ENCODE data around the gene DPF3. TPM values are rescaled to one million over a fixed set of nuclear protein-coding genes. Genes with fewer than 3 reads are reported as not detected.

Gene DPF3
- total and polyA plus RNA-seq, 5 donors from 2014 or later = 0.11 to 2.0 (median 0.49) TPM; not detected in 1

- H3K36me3 Mint-ChIP-seq = no peaks in the 10 kb centered on the region
- peaks cover 0 to 6% (median 0%) of the 10 kb centered on the region in 4 donors for H3K4me1 Mint-ChIP-seq
- Histone ChIP-seq H3K27ac (ENCODE audit: insufficient read depth, low read length, poor library complexity, severe bottlenecking) (no peak overlapping the region), H3K9me3 (ENCODE audit: control insufficient read depth in 2 of 2, low read length in 2 of 2) (no peaks in the 10 kb centered on the region), H3K27me3 (ENCODE audit: control insufficient read depth, insufficient read depth, low read length) (peaks cover 4% of the 10 kb centered on the region), H3K36me3 (ENCODE audit: control insufficient read depth, insufficient read depth, low read length) (no peaks in the 10 kb centered on the region), H3K4me3 (ENCODE audit: low read depth, low read length) (no peak overlapping the region), H3K4me1 (ENCODE audit: control insufficient read depth, insufficient read depth, low read length, poor library complexity, severe bottlenecking) (no peaks in the 10 kb centered on the region)
- H3K27ac Mint-ChIP-seq = no peak overlapping the region
- H3K9me3 Mint-ChIP-seq = peaks cover 0 to 5% (median 0%) of the 10 kb centered on the region in 7 donors
- DNase-seq (peak in 1 of 3 donors; percentile 15), ATAC-seq (ENCODE audit: low read depth in 2 of 2) (no peak)
- no peak overlapping the region for H3K4me3 Mint-ChIP-seq
- peaks cover 10% of the 10 kb centered on the region for H3K27me3 Mint-ChIP-seq
Measured at GRCh38 chr14:72883961-72884360, 9.9 kb downstream of the DPF3 start.

DNA sequence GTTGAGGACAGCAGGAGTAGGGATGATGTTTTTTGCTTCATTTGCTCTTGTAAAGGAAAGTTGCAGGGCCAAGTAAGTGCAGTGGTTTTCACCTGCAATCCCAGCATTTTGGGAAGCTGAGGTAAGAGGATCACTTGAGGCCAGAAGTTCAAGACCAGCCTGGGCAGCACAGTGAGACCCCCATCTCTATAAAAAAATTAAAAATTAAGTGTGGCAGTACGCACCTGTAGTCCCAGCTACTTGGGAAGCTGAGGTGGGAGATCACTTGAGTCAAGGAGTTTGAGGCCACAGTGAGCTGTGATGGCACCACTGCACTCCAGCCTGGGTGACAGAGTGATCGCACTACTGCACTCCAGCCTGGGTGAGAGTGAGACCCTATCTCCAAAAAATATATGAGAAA lies 10.8 kb downstream of the DPF3 start:
- Mint-ChIP-seq H3K4me1 (peaks cover 0 to 6% (median 0%) of the 10 kb centered on the region in 4 donors), H3K27me3 (peaks cover 10% of the 10 kb centered on the region), H3K36me3 (no peaks in the 10 kb centered on the region), H3K27ac (no peak overlapping the region), H3K9me3 (peaks cover 0 to 3% (median 0%) of the 10 kb centered on the region in 7 donors), H3K4me3 (no peak overlapping the region)
- no peaks in the 10 kb centered on the region for H3K36me3 ChIP-seq (ENCODE audit: control insufficient read depth, insufficient read depth, low read length)
- H3K27ac ChIP-seq (ENCODE audit: insufficient read depth, low read length, poor library complexity, severe bottlenecking) = no peak overlapping the region
- ATAC-seq (ENCODE audit: low read depth in 2 of 2) (no peak), DNase-seq (no peak)
- H3K4me3 ChIP-seq (ENCODE audit: low read depth, low read length) = no peak overlapping the region
- no peaks in the 10 kb centered on the region for H3K4me1 ChIP-seq (ENCODE audit: control insufficient read depth, insufficient read depth, low read length, poor library complexity, severe bottlenecking)
- H3K9me3 ChIP-seq (ENCODE audit: control insufficient read depth in 2 of 2, low read length in 2 of 2) = no peaks in the 10 kb centered on the region
- H3K27me3 ChIP-seq (ENCODE audit: control insufficient read depth, insufficient read depth, low read length) = peaks cover 3% of the 10 kb centered on the region

DNA sequence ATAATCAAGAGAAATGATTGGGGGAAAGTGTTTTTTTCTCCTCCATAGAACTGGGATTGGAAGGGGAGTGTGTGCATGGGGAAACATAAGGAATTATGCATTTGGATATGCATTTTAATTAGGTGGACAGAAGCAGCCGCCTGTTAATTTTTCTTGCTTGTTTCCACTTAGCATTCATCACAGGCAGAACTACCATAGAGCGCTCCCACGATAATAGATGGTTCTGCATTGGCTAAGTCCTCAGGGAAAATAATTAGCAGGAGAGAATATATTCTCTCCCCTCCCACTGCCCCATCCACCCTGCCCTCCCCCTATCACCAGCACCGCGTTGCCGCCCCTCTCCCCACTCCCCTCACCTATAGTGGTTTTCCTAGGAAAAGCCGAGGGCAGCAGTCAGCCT lies 11.4 kb downstream of the DPF3 start:
- H3K4me1 ChIP-seq (ENCODE audit: control insufficient read depth, insufficient read depth, low read length, poor library complexity, severe bottlenecking) = no peaks in the 10 kb centered on the region

GRCh38 chr14:72882047-72882446 lies 11.9 kb downstream of the DPF3 start:
- peaks cover 4% of the 10 kb centered on the region for H3K27me3 Mint-ChIP-seq
- no peak overlapping the region for H3K4me3 ChIP-seq (ENCODE audit: low read depth, low read length)
- H3K27ac Mint-ChIP-seq = no peak overlapping the region
- H3K4me1 Mint-ChIP-seq = peaks cover 0 to 6% (median 0%) of the 10 kb centered on the region in 4 donors
- H3K36me3 Mint-ChIP-seq = no peaks in the 10 kb centered on the region
- H3K9me3 ChIP-seq (ENCODE audit: control insufficient read depth in 2 of 2, low read length in 2 of 2) = no peaks in the 10 kb centered on the region
- H3K9me3 Mint-ChIP-seq = peaks cover 0 to 3% (median 0%) of the 10 kb centered on the region in 7 donors
- no peak overlapping the region for H3K27ac ChIP-seq (ENCODE audit: insufficient read depth, low read length, poor library complexity, severe bottlenecking)
- DNase-seq (no peak), ATAC-seq (ENCODE audit: low read depth in 2 of 2) (no peak)
- no peaks in the 10 kb centered on the region for H3K4me1 ChIP-seq (ENCODE audit: control insufficient read depth, insufficient read depth, low read length, poor library complexity, severe bottlenecking)
- H3K4me3 Mint-ChIP-seq = no peak overlapping the region
- no peaks in the 10 kb centered on the region for H3K27me3 ChIP-seq (ENCODE audit: control insufficient read depth, insufficient read depth, low read length)
- H3K36me3 ChIP-seq (ENCODE audit: control insufficient read depth, insufficient read depth, low read length) = no peaks in the 10 kb centered on the region

More for the DNA sequence above, 11.4 kb downstream of the DPF3 start:
- peak overlapping the region in 1 of 4 donors; percentile 24 for H3K4me3 Mint-ChIP-seq
- peaks cover 0 to 6% (median 0%) of the 10 kb centered on the region in 4 donors for H3K4me1 Mint-ChIP-seq
- H3K27me3 Mint-ChIP-seq = peaks cover 8% of the 10 kb centered on the region
- no peak for ATAC-seq (ENCODE audit: low read depth in 2 of 2)
- DNase-seq = no peak
- no peaks in the 10 kb centered on the region for H3K27me3 ChIP-seq (ENCODE audit: control insufficient read depth, insufficient read depth, low read length)
- H3K36me3 Mint-ChIP-seq = no peaks in the 10 kb centered on the region
- H3K9me3 ChIP-seq (ENCODE audit: control insufficient read depth in 2 of 2, low read length in 2 of 2) = no peaks in the 10 kb centered on the region
- H3K9me3 Mint-ChIP-seq = peaks cover 0 to 3% (median 0%) of the 10 kb centered on the region in 7 donors
- no peak overlapping the region for H3K4me3 ChIP-seq (ENCODE audit: low read depth, low read length)
- no peak overlapping the region for H3K27ac ChIP-seq (ENCODE audit: insufficient read depth, low read length, poor library complexity, severe bottlenecking)
- no peaks in the 10 kb centered on the region for H3K36me3 ChIP-seq (ENCODE audit: control insufficient read depth, insufficient read depth, low read length)
- no peak overlapping the region for H3K27ac Mint-ChIP-seq

GRCh38 chr14:72881543-72881942 lies 12.4 kb downstream of the DPF3 start:
- H3K27ac ChIP-seq (ENCODE audit: insufficient read depth, low read length, poor library complexity, severe bottlenecking) = no peak overlapping the region
- H3K4me3 Mint-ChIP-seq = no peak overlapping the region
- no peaks in the 10 kb centered on the region for H3K27me3 ChIP-seq (ENCODE audit: control insufficient read depth, insufficient read depth, low read length)
- no peaks in the 10 kb centered on the region for H3K4me1 ChIP-seq (ENCODE audit: control insufficient read depth, insufficient read depth, low read length, poor library complexity, severe bottlenecking)
- no peak for DNase-seq
- no peak overlapping the region for H3K4me3 ChIP-seq (ENCODE audit: low read depth, low read length)
- peaks cover 0 to 5% (median 0%) of the 10 kb centered on the region in 7 donors for H3K9me3 Mint-ChIP-seq
- peaks cover 4% of the 10 kb centered on the region for H3K27me3 Mint-ChIP-seq
- no peak overlapping the region for H3K27ac Mint-ChIP-seq
- H3K9me3 ChIP-seq (ENCODE audit: control insufficient read depth in 2 of 2, low read length in 2 of 2) = no peaks in the 10 kb centered on the region
- H3K36me3 ChIP-seq (ENCODE audit: control insufficient read depth, insufficient read depth, low read length) = no peaks in the 10 kb centered on the region
- no peaks in the 10 kb centered on the region for H3K36me3 Mint-ChIP-seq
- no peak for ATAC-seq (ENCODE audit: low read depth in 2 of 2)
- peaks cover 0 to 6% (median 0%) of the 10 kb centered on the region in 4 donors for H3K4me1 Mint-ChIP-seq

GRCh38 chr14:72880820-72881219 lies 13.1 kb downstream of the DPF3 start:
- no peaks in the 10 kb centered on the region for H3K36me3 ChIP-seq (ENCODE audit: control insufficient read depth, insufficient read depth, low read length)
- H3K4me3 ChIP-seq (ENCODE audit: low read depth, low read length) = no peak overlapping the region
- Mint-ChIP-seq H3K27me3 (peaks cover 4% of the 10 kb centered on the region), H3K9me3 (peaks cover 0 to 5% (median 0%) of the 10 kb centered on the region in 7 donors), H3K36me3 (no peaks in the 10 kb centered on the region), H3K4me3 (no peak overlapping the region), H3K27ac (no peak overlapping the region), H3K4me1 (peaks cover 0 to 6% (median 0%) of the 10 kb centered on the region in 4 donors)
- DNase-seq = peak in 1 of 3 donors; percentile 5
- no peaks in the 10 kb centered on the region for H3K9me3 ChIP-seq (ENCODE audit: control insufficient read depth in 2 of 2, low read length in 2 of 2)
- no peaks in the 10 kb centered on the region for H3K27me3 ChIP-seq (ENCODE audit: control insufficient read depth, insufficient read depth, low read length)
- no peak for ATAC-seq (ENCODE audit: low read depth in 2 of 2)
- H3K4me1 ChIP-seq (ENCODE audit: control insufficient read depth, insufficient read depth, low read length, poor library complexity, severe bottlenecking) = no peaks in the 10 kb centered on the region
- H3K27ac ChIP-seq (ENCODE audit: insufficient read depth, low read length, poor library complexity, severe bottlenecking) = no peak overlapping the region

DNA sequence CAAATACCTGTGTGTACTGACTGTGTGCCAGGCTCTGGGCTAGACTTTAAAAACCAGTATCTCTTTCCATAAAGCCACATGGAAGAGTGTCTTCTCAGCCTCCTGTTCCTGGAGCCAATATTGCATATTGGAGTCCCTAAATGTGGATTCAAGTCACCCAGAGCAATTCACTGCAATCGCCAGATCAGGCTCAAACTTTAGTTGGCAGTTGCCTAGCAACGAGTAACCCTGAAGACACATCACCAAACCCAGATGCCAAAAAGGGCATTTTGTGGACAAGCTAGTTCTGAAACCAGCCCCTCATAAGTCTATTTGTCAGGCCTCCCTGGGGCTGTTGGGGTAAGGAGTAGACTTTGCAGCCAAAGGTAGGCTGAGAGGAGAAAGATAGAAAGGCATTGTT lies 13.7 kb downstream of the DPF3 start:
- Mint-ChIP-seq H3K9me3 (peaks cover 0 to 5% (median 0%) of the 10 kb centered on the region in 7 donors), H3K36me3 (no peaks in the 10 kb centered on the region), H3K4me1 (peaks cover 0 to 6% (median 0%) of the 10 kb centered on the region in 4 donors), H3K27ac (no peak overlapping the region), H3K27me3 (peaks cover 3% of the 10 kb centered on the region), H3K4me3 (no peak overlapping the region)
- Histone ChIP-seq H3K27me3 (ENCODE audit: control insufficient read depth, insufficient read depth, low read length) (no peaks in the 10 kb centered on the region), H3K4me1 (ENCODE audit: control insufficient read depth, insufficient read depth, low read length, poor library complexity, severe bottlenecking) (no peaks in the 10 kb centered on the region), H3K36me3 (ENCODE audit: control insufficient read depth, insufficient read depth, low read length) (no peaks in the 10 kb centered on the region), H3K9me3 (ENCODE audit: control insufficient read depth in 2 of 2, low read length in 2 of 2) (no peaks in the 10 kb centered on the region), H3K4me3 (ENCODE audit: low read depth, low read length) (no peak overlapping the region), H3K27ac (ENCODE audit: insufficient read depth, low read length, poor library complexity, severe bottlenecking) (no peak overlapping the region)
- DNase-seq (no peak), ATAC-seq (ENCODE audit: low read depth in 2 of 2) (no peak)

DNA sequence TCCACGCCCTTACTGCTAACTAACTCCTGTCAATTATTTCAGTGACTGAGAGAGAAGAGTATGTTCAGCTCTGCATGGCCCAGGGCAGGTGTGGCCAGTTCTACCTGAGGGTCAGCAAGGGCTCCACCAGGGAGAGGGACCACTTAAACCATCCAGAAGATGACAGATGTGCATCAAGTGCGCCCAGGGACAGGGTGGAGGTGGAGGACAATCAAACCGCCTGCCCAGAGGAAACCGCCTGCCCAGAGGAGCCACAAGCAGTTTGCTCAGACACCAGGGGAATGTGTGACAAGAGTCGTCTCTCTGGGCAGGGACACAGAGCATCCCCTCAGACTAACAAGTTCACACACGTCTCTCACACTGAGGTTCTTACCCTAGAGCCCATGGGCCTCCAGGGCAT lies 14.5 kb downstream of the DPF3 start:
- DNase-seq (no peak), ATAC-seq (ENCODE audit: low read depth in 2 of 2) (no peak)
- H3K36me3 Mint-ChIP-seq = no peaks in the 10 kb centered on the region
- Histone ChIP-seq H3K36me3 (ENCODE audit: control insufficient read depth, insufficient read depth, low read length) (no peaks in the 10 kb centered on the region), H3K4me1 (ENCODE audit: control insufficient read depth, insufficient read depth, low read length, poor library complexity, severe bottlenecking) (no peaks in the 10 kb centered on the region), H3K27me3 (ENCODE audit: control insufficient read depth, insufficient read depth, low read length) (no peaks in the 10 kb centered on the region), H3K27ac (ENCODE audit: insufficient read depth, low read length, poor library complexity, severe bottlenecking) (no peak overlapping the region), H3K9me3 (ENCODE audit: control insufficient read depth in 2 of 2, low read length in 2 of 2) (no peaks in the 10 kb centered on the region), H3K4me3 (ENCODE audit: low read depth, low read length) (no peak overlapping the region)
- no peaks in the 10 kb centered on the region for H3K27me3 Mint-ChIP-seq
- H3K9me3 Mint-ChIP-seq = peaks cover 0 to 7% (median 0%) of the 10 kb centered on the region in 7 donors
- no peak overlapping the region for H3K27ac Mint-ChIP-seq
- H3K4me1 Mint-ChIP-seq = peaks cover 0 to 6% (median 0%) of the 10 kb centered on the region in 4 donors
- no peak overlapping the region for H3K4me3 Mint-ChIP-seq

All from CD4-positive, CD25-positive, alpha-beta regulatory T cell (primary cell).